Activated gamma-delta T cell treated with anti-CD3 and anti-CD28 coated beads, Interleukin-2, amount 50 U/mL, for 16 hours (primary cell): ENCODE data around the gene DOCK1.

ENCODE experiments used
- DNase-seq: peaks from one replicate; pipeline ENCODE4 v3.0.0-alpha.2; 2020; ENCODE audit warnings: low read depth

DOCK1 gene

DNA sequence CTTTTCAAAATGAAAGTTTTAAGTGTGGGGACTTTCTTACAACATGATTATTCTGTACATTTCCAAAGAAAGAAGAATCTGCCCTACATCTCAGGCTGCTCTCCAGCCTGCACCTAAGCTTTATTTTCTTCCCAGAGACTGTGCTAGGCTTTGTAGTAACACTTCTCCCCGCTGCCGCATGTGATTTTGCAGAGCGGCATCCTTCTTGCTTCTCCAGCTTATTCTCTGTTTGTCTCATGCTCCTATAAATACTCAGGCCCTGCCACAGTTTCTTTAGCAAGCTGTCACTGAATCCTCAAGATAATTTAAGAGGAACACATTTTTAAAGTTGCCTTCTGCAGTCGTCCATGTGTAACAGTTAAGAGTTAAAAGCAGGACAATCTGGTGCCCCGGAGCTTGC is 237.6 kb downstream of the DOCK1 start:
- no peak for DNase-seq

DNA sequence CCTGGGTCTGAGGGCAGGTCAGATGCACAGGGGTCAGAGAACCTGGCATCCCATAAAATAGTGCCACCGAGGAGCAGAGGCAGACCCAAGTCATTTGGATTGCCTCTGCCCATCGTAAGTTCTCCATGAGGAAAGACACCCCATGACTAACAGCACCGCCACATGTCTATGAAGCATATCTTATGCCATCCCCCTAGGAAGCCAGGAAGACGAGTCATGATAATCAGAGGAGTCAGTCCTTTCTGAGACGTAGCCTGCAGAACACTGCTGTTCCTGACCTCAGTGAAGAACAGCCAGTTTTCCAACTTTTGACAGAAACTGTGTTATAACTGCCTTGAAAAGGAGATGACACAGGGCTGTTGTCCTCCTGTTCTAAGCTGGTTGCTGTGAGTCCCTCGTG is 239.9 kb downstream of the DOCK1 start:
- no peak for DNase-seq

DNA sequence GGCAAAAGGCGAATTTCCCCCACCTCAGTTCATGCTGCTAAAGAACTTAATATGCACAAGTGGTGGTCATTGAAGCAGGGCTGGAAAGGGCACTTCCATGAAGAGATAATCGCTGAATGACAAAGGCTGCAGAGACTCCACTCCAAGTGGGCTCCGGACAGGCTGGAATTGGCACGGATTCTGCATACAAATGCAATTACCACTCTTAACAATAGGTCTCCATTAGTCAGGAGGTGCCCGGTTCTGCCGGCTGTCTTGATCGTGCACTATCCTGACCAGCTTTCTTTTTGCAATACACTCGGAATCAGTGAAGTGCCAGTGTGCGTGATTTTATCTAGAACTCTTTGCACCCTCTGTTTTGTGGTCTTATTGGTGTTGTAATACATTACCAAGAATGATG is 241.4 kb downstream of the DOCK1 start:
- DNase-seq = no peak

DNA sequence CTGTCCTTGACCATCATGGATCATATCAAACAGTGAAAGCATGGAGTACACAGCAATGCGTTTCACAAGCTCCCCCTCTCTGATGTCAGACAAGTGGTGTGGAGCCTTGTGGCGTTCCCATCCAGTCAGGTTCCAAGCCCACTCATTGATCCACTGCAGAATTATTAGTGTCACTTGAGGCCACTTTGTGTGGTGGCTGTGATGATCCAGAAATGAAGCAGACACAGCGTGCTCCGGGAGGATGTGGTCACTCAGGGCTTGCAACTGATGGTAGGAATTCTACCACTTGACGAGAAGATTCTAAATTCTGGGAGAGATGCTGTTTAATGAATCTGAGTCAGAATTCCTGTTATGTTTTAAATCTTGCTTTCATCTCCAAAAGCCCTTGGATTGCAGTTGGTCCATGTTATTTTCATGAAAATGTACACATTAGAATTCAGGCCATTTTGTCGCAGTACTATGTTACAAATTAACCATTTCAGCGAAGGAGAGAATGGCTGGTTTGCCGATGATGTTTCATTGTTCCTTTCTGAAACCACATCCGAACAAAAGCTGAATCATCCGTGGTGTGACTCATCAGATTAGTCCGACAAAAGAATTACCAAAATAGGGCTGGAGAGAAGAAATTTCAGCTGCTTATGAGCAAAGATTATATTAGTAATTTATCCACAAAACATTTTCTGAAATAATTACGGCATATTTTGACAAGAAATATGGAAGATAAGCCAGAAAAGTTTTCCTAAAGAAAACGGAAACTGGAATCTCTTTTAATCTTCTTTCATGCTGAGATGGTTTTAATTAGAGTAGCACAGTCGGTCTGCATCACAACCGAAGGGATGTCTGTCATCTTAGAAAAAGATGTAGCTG is 243.1 kb downstream of the DOCK1 start:
- DNase-seq = no peak

DNA sequence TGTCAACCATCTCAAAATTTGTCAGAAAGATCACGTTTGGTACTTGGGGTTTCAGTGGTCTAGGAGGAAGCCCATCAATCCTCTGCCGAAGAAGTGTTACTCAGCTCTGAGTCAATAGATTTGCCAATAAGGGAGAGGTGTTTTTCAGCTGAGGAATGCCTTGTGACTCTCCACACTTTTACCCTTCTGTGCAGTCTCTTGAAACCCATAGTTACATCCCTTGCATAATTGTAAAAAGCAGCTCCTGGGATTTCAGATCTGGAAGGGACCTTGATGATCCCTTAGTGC is 243.6 kb downstream of the DOCK1 start:
- no peak for DNase-seq

DNA sequence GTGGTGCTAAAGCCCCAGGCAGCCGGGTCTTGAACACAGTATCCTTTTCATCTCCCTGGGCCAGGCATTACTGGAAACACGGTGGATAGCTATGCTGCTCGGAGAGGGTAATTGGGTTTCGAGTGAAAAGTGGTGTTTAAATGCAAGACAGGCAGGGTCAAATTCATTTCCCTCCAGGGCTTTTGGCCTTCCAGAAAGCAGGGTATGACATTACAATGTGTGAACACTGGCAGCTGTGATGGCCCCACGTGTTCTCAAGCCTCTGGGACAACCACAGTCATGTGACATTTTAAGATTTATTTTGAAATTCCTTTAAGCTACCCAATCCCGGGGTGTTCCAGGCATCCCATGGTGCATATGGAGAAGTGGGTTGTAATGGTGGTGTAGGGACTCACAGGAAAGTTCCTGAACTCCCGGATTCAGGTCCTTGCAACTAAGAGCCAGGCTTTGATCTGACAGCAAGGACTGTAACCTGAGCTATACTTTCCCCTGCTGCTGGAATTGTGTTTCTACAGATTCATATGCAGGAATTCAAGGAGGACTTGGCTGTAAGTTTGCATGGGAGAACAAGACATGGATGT is 244.4 kb downstream of the DOCK1 start:
- no peak for DNase-seq

DNA sequence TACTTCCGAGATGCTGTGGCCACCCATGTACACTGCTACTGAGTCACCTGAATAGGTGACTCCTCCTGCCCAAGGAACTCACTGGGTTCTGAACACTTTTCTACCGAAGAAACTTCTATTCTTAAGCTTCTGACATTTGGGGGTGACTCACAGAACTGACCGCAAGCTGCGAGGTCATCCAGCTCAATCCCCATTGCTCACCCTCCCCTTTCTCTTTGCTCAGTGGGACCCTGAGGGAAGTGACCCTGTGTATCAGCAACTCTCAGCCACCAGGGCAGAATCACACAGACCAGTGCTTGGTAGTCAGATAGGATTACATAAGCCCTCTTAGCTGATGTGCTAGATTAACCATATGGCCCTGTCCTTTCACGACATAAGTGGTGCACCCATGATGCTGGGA is 244.9 kb downstream of the DOCK1 start:
- DNase-seq = no peak

DNA sequence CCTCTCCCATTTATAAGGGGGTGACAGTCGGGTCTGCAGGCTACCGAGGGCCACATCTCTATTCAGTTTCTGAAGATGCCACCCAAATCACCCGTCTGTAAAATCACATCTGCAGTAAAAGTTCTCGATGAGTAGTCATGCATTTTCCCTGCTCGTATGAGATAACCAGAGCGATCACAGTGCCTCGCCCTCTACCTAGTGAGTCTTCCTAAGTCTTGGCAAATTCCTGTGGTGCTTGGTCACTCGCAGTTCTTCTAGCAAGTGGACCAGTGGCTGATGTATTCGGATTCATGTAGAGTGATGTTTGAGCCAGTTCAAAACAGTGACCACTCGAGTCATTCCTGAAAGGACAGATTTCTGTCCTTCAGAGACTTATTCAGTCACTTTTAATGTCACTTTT is 246.3 kb downstream of the DOCK1 start:
- DNase-seq = no peak

DNA sequence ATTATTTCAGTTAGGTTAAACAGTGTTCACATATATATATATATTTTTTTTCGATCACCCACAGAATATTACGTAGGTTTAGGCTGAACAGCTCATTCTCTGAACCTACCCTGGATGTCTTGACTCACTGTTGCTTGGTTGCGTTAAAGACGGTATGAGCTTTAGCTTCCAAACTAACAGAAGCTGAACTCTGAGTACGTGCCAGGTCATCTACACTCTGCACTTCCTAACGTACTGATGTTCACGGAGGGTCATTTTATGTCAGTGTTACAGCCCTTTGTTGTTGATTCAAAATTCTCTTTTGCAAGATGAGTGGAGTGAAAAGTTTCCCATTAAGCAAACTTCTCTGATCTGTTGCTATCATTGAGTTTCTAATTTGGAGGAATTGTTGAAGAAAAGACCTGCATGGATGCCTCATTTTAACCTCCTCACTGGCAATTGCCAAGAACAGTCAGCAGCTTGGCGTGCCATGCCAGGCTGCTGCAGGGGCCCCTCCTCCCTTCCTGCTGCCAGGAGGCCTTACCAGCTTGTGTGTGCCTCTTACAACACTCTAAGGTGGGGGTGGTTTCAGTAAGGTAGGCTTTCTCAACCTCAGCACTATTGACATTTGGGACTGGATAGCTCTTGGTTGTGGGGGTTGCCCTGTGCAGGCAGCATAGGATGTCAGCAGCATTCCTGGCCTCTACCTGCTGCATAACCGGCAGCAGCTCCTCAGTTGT is 246.9 kb downstream of the DOCK1 start:
- DNase-seq = no peak

DNA sequence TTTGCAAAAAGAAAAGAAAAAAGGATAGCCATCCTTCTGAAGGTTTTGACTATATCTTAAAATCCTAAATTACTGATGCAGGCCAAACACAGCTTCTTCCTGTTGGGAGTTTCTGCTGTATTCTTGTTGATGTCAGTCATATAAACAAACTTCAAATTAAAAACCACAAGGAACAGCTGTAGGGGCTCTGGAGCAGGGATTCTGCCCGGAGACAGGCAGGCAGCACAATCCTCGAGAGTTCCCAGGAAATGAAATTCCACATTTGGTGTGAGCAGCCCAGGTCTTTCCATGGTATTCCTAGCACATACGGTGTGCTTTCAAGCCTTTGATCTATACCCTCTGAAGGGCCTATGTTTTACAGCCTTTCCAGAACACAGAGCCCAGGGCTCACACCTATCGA is 248.0 kb downstream of the DOCK1 start:
- no peak for DNase-seq

DNA sequence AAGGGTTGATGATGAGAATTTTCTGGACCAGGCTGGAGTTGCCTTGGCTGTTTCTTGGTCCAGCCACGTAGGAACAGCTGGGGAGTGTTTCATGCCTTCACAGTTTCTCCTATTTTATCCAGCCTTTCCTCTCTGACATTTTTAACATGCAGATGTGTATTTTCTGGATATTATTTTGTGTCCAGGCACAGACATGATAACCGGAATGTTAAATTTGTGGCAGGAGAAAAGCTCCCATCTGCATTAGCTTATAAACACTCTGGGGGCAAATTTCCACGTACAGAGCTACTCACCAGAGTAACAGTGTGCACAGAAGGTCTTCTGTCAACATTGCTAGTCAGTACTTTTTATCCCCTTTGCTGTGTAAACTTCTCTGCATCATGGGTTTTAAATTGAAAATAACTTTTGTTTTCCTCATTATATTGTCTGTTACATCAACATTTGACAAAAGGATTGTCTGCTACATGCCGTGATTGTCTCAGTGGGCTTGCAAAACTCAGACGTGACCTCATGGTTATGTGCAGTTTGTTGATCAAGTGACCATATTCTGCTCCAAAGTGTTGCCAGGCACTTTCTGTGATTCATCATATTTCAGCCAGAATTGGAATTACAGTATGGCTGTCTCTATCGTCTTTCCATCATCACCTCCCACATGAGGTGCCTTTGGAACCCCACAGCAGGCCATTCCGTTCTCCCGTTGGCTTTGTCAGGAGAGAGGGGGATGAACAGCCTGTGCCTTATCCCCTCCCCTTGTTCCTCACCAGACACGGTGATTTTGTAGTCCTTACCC is 249.8 kb downstream of the DOCK1 start:
- DNase-seq = no peak

DNA sequence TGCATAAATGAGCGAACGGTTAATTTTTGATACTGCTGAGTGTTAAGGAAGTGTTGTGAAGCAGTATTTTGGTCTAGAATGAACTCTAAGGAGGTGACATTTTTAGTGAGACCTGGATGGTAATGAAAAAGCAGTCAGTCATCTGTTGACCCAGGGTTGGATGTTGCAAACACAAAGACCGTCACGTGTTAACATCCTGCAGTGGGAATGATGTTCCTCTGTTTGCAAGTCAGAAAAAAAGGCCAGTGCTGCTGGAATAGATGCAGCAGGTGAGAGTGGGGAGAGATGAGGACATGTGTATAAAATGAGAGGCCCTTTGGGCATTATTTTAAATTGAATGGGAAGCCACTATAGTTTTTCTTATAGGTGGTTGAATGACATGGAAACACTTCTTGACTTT is 251.9 kb downstream of the DOCK1 start:
- no peak for DNase-seq

DNA sequence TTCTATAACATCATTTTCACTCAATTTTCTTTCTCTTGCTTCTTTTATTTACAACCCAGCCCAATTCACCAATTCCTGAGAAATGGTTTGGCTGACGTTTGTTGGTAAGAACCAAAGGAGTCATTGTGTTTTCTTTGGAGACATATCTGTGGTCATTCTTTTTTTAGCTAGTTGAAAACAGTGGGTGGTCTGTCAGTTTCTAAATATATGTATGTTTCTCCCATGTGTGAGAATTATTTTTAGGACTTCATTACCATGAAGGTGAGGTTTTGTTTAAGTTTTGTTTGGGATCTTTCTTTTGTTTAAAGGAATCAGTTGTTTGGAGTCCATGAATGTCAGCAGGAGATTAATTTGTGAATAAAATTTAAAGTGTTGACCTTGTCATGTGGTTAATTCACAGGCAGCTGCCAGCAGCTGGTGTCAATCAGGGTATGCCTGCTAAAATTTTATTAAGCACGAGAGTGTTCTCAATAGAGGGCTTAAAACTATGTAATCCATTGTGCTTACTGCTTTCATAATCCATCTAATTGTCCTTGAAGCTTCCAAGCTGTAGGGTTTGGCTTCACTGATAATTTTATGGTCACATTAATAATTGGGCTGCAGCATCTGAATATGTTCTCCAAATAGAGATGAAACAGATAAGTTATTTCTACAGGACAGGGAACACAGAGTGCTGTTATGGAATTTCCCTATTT is 252.4 kb downstream of the DOCK1 start:
- DNase-seq = no peak

DNA sequence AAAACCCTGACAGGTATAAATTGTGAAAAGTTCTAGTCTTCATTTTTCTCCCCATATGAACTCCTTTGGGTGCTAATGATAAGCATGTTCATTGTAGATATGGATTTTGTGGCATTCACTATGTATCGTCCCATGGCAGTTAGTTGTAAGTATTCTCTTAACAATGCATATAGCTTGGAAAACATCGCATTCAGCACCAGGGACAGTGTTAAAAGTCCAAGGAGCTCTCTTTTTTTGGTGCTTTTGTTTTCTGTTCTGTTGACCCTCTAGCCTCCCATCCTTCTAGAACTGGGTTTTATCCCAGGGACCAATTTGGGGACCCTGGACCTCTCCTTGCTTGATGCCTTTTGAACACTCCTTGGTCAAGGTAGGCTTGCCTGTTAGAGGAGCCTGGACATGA is 253.4 kb downstream of the DOCK1 start:
- DNase-seq = no peak

DNA sequence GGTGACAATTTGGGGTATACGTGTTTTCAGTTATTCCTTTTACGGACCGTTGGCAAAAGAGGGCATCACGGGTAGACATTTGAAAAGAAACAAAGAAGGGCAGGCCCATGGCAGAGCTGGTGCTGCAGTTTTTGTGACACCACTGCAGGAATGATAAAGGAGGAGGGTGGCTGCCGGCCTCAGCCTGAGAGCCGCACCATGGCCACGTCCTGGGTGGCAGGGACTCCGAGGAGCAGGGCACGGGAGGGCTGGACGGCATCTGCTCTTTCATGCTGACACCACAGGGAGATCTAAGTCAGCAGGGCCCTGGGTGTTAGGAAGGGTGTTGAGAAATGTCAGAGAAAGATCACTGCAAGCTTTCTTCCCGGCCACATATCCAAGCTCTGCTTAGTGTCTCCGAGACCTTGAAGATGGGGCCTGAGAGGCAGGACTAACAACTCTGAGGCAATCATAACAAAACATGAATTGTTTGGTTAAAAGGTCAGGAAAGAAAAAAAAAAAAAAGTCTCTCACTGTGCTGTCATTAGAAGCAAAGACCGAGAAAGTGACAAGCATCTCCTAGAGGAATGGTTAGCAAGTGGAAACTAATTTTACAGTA is 254.5 kb downstream of the DOCK1 start:
- no peak for DNase-seq

DNA sequence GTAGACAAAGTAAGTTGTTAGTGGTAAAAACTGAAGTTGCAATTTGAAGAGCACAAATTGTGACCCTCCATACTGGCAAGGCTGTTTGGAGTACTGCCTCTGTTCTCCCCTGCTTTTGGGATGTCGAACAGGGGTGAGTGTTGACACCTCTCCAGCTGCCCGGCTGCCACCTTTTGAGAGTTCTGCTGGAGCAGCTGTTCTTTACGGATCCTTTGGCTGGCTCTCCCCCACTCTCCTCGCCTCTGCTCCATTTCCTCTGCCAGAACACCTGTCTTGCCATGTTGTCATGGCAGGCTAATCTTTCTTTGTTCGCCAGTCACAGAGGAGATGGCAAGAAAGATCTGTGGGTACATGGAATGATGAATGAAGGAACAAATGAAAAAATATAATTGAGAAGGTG is 256.3 kb downstream of the DOCK1 start:
- no peak for DNase-seq

DNA sequence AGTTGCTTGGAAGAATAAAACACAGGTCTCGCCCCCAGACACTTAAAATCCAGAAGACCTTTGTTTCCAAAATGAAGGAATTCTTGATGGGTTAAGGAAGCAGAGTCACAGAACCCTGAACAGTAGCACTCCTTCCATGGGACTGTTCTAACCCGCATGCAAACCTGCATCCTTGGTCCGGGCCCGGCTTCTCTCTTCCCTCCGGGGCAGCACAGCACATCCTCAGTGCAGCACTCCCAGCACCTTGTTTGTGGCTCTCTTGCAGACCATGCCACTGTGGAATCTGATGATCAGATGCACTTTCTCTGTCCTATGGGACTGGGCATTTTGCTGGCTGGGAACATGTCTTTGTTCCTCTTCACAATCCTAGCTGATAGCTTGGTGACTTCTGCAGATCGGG is 257.6 kb downstream of the DOCK1 start:
- DNase-seq = no peak

DNA sequence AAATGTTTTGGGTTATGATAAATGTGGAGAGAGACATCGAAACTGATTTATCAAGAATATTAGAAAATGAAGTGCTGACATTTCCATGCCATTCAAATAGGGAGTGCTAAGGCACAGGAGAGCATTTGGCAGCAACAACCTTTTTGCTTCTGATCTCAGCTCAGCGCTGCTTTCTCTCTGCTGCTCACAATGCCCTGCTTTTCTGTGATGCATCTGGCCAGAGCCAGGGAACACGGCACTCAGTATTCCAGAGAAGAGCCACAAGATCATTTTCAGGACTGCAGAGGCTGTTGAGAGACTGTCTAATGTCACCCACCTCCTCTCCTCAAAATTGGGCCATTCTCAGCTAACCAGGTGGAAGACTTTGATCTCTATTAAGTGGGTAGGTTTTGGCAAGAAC is 263.0 kb downstream of the DOCK1 start:
- DNase-seq = no peak

DNA sequence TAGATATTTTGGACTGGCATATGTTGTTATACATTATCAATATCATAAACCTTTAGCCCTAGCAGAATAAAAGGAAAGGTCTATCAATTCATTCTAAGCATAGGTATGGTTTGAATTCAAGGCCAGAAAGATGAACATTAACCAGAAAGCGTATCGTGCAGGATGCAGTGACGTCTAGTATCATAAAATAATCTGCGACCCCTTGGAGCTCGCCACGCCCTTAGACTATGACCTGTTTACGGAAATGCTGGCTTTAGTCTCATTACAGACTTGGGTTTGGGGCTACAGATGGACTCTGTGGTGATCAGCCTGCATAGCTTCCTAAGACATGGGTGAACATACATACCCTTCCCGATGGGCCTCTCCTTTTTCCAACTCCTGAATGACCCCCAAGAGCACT is 269.6 kb downstream of the DOCK1 start:
- DNase-seq = no peak

DNA sequence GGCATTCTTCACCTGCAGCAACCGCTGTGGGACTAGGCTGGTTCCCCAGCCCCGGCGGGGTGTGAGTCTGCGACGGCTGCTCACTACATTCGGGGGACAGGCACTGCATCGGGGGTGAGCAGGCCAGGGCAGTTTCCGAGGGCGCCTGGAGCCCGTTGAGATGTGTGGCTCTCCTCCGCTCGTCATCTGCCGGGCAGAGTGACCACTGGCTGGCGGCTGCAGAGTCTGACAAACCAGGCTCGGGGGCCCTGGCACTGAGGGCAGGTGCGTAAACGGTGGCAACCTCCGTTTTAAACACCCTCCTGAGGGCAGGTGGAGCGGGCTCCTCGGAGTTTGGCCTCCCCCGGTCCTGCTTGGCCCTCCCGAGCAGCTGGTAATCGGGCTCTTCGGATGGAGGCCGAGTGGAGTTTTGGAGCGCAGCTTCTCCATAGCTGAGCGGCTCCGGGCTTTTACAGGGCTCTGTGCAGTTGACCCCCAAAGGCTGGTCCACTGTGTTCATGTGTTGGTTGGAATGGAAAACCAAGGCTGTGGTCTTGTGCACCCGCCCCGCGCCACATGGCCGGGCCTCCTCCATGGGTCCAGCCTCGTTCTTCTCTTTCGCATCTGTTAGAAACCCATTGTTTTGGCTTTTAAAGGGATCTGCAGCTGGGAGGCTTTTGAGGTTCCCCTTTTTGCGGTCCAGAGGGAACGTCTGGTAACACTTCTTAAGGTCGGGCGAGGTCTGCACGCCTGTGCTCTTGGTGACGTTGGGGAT is 270.3 kb downstream of the DOCK1 start:
- DNase-seq = no peak

DNA sequence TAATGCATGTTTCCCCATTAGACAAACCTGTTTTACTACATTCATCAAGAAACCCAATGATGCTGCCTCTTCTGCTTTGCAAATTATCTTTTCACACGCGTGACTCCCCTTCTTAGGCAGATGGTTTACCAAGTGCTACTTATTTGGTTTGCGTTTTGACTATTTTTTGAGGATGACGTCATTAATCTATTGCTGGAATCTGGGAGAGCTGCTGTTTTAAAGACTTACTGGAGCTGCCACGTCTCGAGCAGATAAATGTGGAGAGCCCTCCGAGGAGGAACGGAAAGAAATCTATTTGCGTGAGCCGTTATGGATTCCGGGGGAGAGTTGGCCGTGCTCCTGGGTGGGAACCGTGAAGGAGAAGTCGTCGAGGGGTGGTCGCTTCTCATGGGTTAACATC is 271.4 kb downstream of the DOCK1 start:
- DNase-seq = no peak
